GM18520 (cell line): ENCODE measurements around the gene C1orf21.

Source experiments
- ATAC-seq: cut with Tn5 transposase; IDR thresholded peaks from one replicate; pipeline ENCODE4 v1.9.1; 2021; ENCODE audit not compliant: unreplicated experiment

C1orf21 gene

GRCh38 chr1:184385865-184386311 is 941 bp upstream of the C1orf21 start:
- ATAC-seq: no peak

- no peak for ATAC-seq
Measured at GRCh38 chr1:184387069-184387475, 243 bp downstream of the C1orf21 start.

GRCh38 chr1:184387476-184388318 is 868 bp downstream of the C1orf21 start:
- ATAC-seq: no peak

GRCh38 chr1:184388319-184388889 is 1.6 kb downstream of the C1orf21 start:
- ATAC-seq: no peak

GRCh38 chr1:184388971-184389370 is 2.1 kb downstream of the C1orf21 start:
- no peak for ATAC-seq

- ATAC-seq: no peak
Measured at GRCh38 chr1:184389446-184389845, 2.6 kb downstream of the C1orf21 start.

GRCh38 chr1:184390889-184391288 is 4.1 kb downstream of the C1orf21 start:
- no peak for ATAC-seq

- ATAC-seq: no peak
Measured at GRCh38 chr1:184392067-184392466, 5.2 kb downstream of the C1orf21 start.

- no peak for ATAC-seq
Measured at GRCh38 chr1:184392779-184393522, 6.1 kb downstream of the C1orf21 start.

GRCh38 chr1:184393962-184394361 is 7.1 kb downstream of the C1orf21 start:
- ATAC-seq: no peak

GRCh38 chr1:184395370-184395769 is 8.5 kb downstream of the C1orf21 start:
- no peak for ATAC-seq

GRCh38 chr1:184395937-184396480 is 9.2 kb downstream of the C1orf21 start:
- no peak for ATAC-seq

- ATAC-seq: no peak
Measured at GRCh38 chr1:184399192-184399847, 12.5 kb downstream of the C1orf21 start.

GRCh38 chr1:184403961-184404726 is 17.3 kb downstream of the C1orf21 start:
- no peak for ATAC-seq

GRCh38 chr1:184404727-184405027 is 17.8 kb downstream of the C1orf21 start:
- ATAC-seq: no peak

GRCh38 chr1:184405094-184405800 is 18.4 kb downstream of the C1orf21 start:
- ATAC-seq: no peak

GRCh38 chr1:184405801-184406142 is 18.9 kb downstream of the C1orf21 start:
- no peak for ATAC-seq

GRCh38 chr1:184406479-184406878 is 19.6 kb downstream of the C1orf21 start:
- no peak for ATAC-seq

- ATAC-seq: no peak
Measured at GRCh38 chr1:184407816-184408510, 21.1 kb downstream of the C1orf21 start.
